SK-N-SH (cell line): ENCODE results near the gene CCDC91. TPM values are rescaled to one million over a fixed set of nuclear protein-coding genes. Genes with fewer than 3 reads are reported as not detected.

Experiments
- CTCF ChIA-PET: fragments of 300-600, 350-600 bp; formaldehyde crosslinking; extraction: SDS; loops from one replicate; lab custom pipeline; 2021; lab: Yijun Ruan, JAX
- POLR2A ChIA-PET: fragments of 350-600 bp; sonication (Branson Sonifier 250); formaldehyde crosslinking; extraction: SDS; loops from one replicate; lab custom pipeline; 2020; ENCODE audit warnings: antibody characterized with exemption, inconsistent platforms; lab: Yijun Ruan, JAX
- DNase-seq: peaks from one replicate; pipeline ENCODE4 v3.0.0; 2012
- H2AFZ ChIP-seq: fragments of 200-600 bp; sonication (generic); 2 replicates; pipeline ENCODE4 v1.8.1; 2016; ENCODE audit warnings: antibody characterized with exemption, mild to moderate bottlenecking, low read depth
- H3F3A ChIP-seq: fragments of 200-600 bp; sonication (generic); replicated peaks from 2 replicates; pipeline ENCODE3; 2016; ENCODE audit warnings: antibody characterized with exemption, mild to moderate bottlenecking; ENCODE audit not compliant: insufficient read depth
- H3K27ac ChIP-seq, 2 experiments: fragments of 200-500 bp in 1 of 2; fragments of 200-600 bp in 1 of 2; sonication (Bioruptor generic) in 1 of 2; sonication (generic), shearing (Covaris generic) in 1 of 2; 2 replicates each; pipeline versions ENCODE4 v1.5.1 to v1.6.1; 2014 to 2016; ENCODE audit warnings: low read depth in 2 of 2, inconsistent platforms in 1 of 2, low read length in 1 of 2, mild to moderate bottlenecking in 1 of 2, mixed read lengths in 1 of 2
- H3K27me3 ChIP-seq: fragments of 200-600 bp; sonication (generic), shearing (Covaris generic); 2 replicates; pipeline ENCODE4 v1.6.1; 2016; ENCODE audit warnings: mixed run types; ENCODE audit not compliant: insufficient read depth
- H3K36me3 ChIP-seq, 2 experiments: fragments of 200-500 bp in 1 of 2; fragments of 200-600 bp in 1 of 2; sonication (Bioruptor generic) in 1 of 2; sonication (generic) in 1 of 2; replicated peaks in 1 of 2; 2 replicates each; pipeline versions ENCODE3 to v1.5.1; 2014 to 2016; ENCODE audit warnings: low read length in 1 of 2, mild to moderate bottlenecking in 1 of 2; ENCODE audit not compliant: insufficient read depth in 2 of 2, control insufficient read depth in 1 of 2
- H3K4me1 ChIP-seq, 2 experiments: fragments of 200-500 bp in 1 of 2; fragments of 200-600 bp in 1 of 2; sonication (Bioruptor generic) in 1 of 2; sonication (generic), shearing (Covaris generic) in 1 of 2; 2 replicates each; pipeline versions ENCODE4 v1.5.1 to v1.6.1; 2014 to 2016; ENCODE audit warnings: low read depth in 1 of 2, low read length in 1 of 2, mixed run types in 1 of 2; ENCODE audit not compliant: insufficient read depth in 2 of 2, control insufficient read depth in 1 of 2
- H3K4me2 ChIP-seq: fragments of 200-600 bp; sonication (generic), shearing (Covaris generic); 2 replicates; pipeline ENCODE4 v1.6.1; 2017; ENCODE audit warnings: mixed run types
- H3K4me3 ChIP-seq, 2 experiments: fragments of 200-500 bp in 1 of 2; fragments of 200-600 bp in 1 of 2; sonication (Bioruptor generic) in 1 of 2; sonication (generic), shearing (Covaris generic) in 1 of 2; 2 replicates each; pipeline versions ENCODE4 v1.5.1 to v1.8.1; 2014 to 2016; ENCODE audit warnings: low read depth in 2 of 2, inconsistent platforms in 1 of 2, low read length in 1 of 2, mild to moderate bottlenecking in 1 of 2, mixed read lengths in 1 of 2, moderate library complexity in 1 of 2
- H3K79me2 ChIP-seq: fragments of 200-600 bp; sonication (generic); 2 replicates; pipeline ENCODE4 v1.8.1; 2017; ENCODE audit warnings: mild to moderate bottlenecking; ENCODE audit not compliant: insufficient read depth
- H3K9ac ChIP-seq: fragments of 200-600 bp; sonication (generic); 2 replicates; pipeline ENCODE4 v1.6.1; 2017; ENCODE audit warnings: mixed run types
- H3K9me2 ChIP-seq: fragments of 200-600 bp; sonication (generic); 2 replicates; pipeline ENCODE4 v1.6.1; 2017; ENCODE audit warnings: mixed run types
- H3K9me3 ChIP-seq: fragments of 200-600 bp; sonication (generic); 2 replicates; pipeline ENCODE4 v1.6.1; 2017; ENCODE audit warnings: mixed run types, mild to moderate bottlenecking, moderate library complexity
- H4K20me1 ChIP-seq: fragments of 200-600 bp; sonication (generic); 2 replicates; pipeline ENCODE4 v1.6.1; 2017; ENCODE audit warnings: mild to moderate bottlenecking, mixed run types; ENCODE audit not compliant: insufficient read depth
- ELF1 ChIP-seq: IDR thresholded peaks from 2 replicates; pipeline ENCODE4 v1.4.0; 2012
- FOSL2 ChIP-seq: IDR thresholded peaks from 2 replicates; pipeline ENCODE4 v1.4.0; 2012; ENCODE audit warnings: low read depth, mild to moderate bottlenecking, moderate library complexity, borderline replicate concordance
- FOXJ3 ChIP-seq: sonication (generic); formaldehyde crosslinking; IDR thresholded peaks from 2 replicates; pipeline ENCODE4 v1.5.1; 2020; ENCODE audit warnings: mild to moderate bottlenecking, missing genetic modification reagents
- GATA2 ChIP-seq: sonication (generic); formaldehyde crosslinking; IDR thresholded peaks from 2 replicates; pipeline ENCODE4 v1.5.0; 2020; ENCODE audit warnings: mild to moderate bottlenecking, missing genetic modification reagents
- MXI1 ChIP-seq: IDR thresholded peaks from 2 replicates; pipeline ENCODE4 v1.6.1; 2012; ENCODE audit warnings: mild to moderate bottlenecking, low read depth, low read length, improper control_type of control experiment
- NFIC ChIP-seq: IDR thresholded peaks from 2 replicates; pipeline ENCODE4 v1.4.0; 2012; ENCODE audit warnings: borderline replicate concordance
- RAD21 ChIP-seq: IDR thresholded peaks from 2 replicates; pipeline ENCODE4 v1.6.1; 2012; ENCODE audit warnings: mild to moderate bottlenecking, low read length
- RCOR1 ChIP-seq: fragments of 150-350 bp; IDR thresholded peaks from 2 replicates; pipeline ENCODE4 v1.6.1; 2017; ENCODE audit warnings: antibody characterized with exemption, low read length
- RFX5 ChIP-seq: IDR thresholded peaks from 2 replicates; pipeline ENCODE4 v1.6.1; 2012; ENCODE audit warnings: mild to moderate bottlenecking, improper control_type of control experiment, low read length
- WGBS: methylation state at CpG from one replicate; pipeline ENCODE4 v1.1.6; 2017; ENCODE audit warnings: low lambda C conversion rate; 5-methylcytosine and 5-hydroxymethylcytosine counted together
- polyA plus RNA-seq, 3 experiments: library from polyadenylated mRNA; depleted of rRNA; stranded (reverse); fragments of >200 nt; gene quantifications; 2 replicates each; pipeline ENCODE4 v1.2.3, GENCODE V29; 2012
- TF ChIP-seq, protein P1 (sequence below): fragments of 150-350 bp; IDR thresholded peaks from 2 replicates; pipeline ENCODE4 v1.6.1; 2016; ENCODE audit warnings: mild to moderate bottlenecking, low read depth, low read length
- TF ChIP-seq, protein P2 (sequence below): IDR thresholded peaks from 2 replicates; pipeline ENCODE4 v1.4.0; 2012; ENCODE audit warnings: low read depth
- TF ChIP-seq, protein P3 (sequence below): fragments of 200-600 bp; sonication (generic); IDR thresholded peaks from 2 replicates; pipeline ENCODE4 v1.6.1; 2017; ENCODE audit warnings: antibody characterized with exemption, mild to moderate bottlenecking, moderate library complexity
- TF ChIP-seq, protein P4 (sequence below): IDR thresholded peaks from 2 replicates; pipeline ENCODE4; 2012

Gene CCDC91
- polyA plus RNA-seq, 1 of the 3 experiments (the other 2 are of a cell fraction): 13.0 TPM

DNA sequence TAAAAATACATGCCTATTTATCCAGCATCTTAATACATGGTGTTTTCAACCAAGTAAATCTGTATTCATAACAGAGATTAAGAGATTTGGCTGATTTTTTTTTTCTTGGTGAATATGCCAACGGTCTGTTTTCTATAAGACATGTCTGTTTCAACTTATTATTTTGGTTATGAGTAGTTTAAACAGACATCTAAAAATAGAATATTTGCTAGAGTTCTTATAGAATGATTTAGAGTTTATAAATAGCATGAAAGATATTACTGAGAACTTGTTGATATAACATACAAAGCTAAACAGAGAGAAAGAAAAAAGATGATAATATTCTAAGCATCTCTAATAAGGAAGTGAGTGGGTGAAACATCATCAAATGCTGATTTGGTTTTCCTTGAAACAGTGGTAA, 199.9 kb downstream of the CCDC91 start (continued):
- TF ChIP-seq, protein P1, sequence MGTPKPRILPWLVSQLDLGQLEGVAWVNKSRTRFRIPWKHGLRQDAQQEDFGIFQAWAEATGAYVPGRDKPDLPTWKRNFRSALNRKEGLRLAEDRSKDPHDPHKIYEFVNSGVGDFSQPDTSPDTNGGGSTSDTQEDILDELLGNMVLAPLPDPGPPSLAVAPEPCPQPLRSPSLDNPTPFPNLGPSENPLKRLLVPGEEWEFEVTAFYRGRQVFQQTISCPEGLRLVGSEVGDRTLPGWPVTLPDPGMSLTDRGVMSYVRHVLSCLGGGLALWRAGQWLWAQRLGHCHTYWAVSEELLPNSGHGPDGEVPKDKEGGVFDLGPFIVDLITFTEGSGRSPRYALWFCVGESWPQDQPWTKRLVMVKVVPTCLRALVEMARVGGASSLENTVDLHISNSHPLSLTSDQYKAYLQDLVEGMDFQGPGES: no peak
- TF ChIP-seq FOSL2 (no peak), RFX5 (no peak), RAD21 (no peak), MXI1 (no peak), FOXJ3 (CRISPR knock-in tag) (no peak)
- TF ChIP-seq, protein P2, sequence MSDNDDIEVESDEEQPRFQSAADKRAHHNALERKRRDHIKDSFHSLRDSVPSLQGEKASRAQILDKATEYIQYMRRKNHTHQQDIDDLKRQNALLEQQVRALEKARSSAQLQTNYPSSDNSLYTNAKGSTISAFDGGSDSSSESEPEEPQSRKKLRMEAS: no peak
- TF ChIP-seq, protein P3, sequence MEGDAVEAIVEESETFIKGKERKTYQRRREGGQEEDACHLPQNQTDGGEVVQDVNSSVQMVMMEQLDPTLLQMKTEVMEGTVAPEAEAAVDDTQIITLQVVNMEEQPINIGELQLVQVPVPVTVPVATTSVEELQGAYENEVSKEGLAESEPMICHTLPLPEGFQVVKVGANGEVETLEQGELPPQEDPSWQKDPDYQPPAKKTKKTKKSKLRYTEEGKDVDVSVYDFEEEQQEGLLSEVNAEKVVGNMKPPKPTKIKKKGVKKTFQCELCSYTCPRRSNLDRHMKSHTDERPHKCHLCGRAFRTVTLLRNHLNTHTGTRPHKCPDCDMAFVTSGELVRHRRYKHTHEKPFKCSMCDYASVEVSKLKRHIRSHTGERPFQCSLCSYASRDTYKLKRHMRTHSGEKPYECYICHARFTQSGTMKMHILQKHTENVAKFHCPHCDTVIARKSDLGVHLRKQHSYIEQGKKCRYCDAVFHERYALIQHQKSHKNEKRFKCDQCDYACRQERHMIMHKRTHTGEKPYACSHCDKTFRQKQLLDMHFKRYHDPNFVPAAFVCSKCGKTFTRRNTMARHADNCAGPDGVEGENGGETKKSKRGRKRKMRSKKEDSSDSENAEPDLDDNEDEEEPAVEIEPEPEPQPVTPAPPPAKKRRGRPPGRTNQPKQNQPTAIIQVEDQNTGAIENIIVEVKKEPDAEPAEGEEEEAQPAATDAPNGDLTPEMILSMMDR: no peak

DNA sequence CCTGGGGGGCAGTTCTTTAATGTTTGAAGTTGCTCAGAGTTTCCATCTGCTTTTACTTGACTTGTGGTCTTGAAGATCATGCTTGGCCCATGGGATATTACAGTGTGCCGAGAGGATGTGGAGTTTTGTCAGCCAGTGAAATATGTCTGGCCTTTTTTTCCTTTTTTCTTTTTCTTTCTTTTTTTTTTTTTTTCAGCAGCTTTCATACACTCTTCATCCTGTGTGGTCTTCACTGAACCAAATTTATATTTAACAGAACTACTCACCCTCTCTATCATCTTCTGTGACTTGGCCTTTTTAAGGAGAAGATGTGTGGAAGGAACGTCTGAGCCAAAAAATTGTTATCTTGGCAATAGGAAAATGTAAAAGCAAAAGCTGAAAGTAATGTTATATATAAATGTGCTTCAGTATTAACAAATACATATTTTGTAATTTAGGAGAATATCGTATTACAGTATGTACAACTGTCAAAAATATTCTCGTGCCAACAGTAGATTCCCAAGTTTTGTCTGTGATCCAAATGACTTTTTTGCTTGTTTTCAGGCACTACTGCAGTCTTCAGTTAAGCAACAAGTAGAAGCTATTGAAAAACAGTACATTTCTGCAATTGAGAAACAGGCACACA, 200.6 kb downstream of the CCDC91 start:
- ChIA-PET POLR2A (no interaction called here), CTCF (interaction anchor here (1.5 kb wide), 1 partner anchor 29 kb away, joined by 4 read pairs; no protein-coding TSS in a partner anchor)
- peak overlapping the region in 1 of 2 experiments; percentile 60; a peak in 2 of 4 replicates for H3K27ac ChIP-seq

DNA sequence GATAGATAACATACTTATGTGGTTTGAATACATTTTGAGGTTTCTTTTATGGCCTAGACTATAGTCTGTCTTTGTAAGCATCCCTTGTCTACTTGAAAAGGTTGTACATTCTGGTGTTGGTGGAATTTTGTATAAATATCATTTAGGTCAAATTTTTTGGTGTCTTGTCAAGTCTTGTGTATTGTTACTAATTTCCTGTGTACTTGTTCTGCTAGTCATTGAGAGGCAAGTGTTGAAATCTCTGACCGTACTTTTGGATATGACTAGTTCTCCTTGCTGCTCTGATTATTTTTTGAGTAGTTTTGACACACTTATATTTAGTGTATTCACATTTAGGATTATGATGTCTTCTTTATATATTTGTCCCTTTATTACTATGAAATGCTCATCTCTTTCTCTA, 219.6 kb downstream of the CCDC91 start:
- H3K36me3 ChIP-seq: peaks cover 2 to 4% of the 10 kb centered on the region in 2 experiments
- no peaks in the 10 kb centered on the region for H4K20me1 ChIP-seq
- no peaks in the 10 kb centered on the region for H3F3A ChIP-seq
- H3K9me2 ChIP-seq: no peaks in the 10 kb centered on the region
- WGBS: 92% methylated on average over 1 of the region's 1 CpG
- H3K9ac ChIP-seq: no peak overlapping the region
- H3K4me2 ChIP-seq: no peak overlapping the region
- no peaks in the 10 kb centered on the region for H3K79me2 ChIP-seq
- no peak overlapping the region for H3K4me3 ChIP-seq
- no peaks in the 10 kb centered on the region for H3K9me3 ChIP-seq
- TF ChIP-seq ELF1: no peak
- TF ChIP-seq, protein P4, sequence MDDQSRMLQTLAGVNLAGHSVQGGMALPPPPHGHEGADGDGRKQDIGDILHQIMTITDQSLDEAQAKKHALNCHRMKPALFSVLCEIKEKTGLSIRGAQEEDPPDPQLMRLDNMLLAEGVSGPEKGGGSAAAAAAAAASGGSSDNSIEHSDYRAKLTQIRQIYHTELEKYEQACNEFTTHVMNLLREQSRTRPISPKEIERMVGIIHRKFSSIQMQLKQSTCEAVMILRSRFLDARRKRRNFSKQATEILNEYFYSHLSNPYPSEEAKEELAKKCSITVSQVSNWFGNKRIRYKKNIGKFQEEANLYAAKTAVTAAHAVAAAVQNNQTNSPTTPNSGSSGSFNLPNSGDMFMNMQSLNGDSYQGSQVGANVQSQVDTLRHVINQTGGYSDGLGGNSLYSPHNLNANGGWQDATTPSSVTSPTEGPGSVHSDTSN: no peak
- TF ChIP-seq RAD21: no peak
- TF ChIP-seq GATA2 (CRISPR knock-in tag): no peak
- no peak for TF ChIP-seq RCOR1
- no peak for TF ChIP-seq NFIC
- TF ChIP-seq RFX5: no peak
- TF ChIP-seq, protein P2: no peak
- no peaks in the 10 kb centered on the region for H3K4me1 ChIP-seq
- ChIA-PET POLR2A (no interaction called here), CTCF (no interaction called here)
- no peaks in the 10 kb centered on the region for H3K27me3 ChIP-seq
- DNase-seq: no peak
- no peak overlapping the region for H2AFZ ChIP-seq
- H3K27ac ChIP-seq: no peak overlapping the region

More for the DNA sequence above, 200.6 kb downstream of the CCDC91 start:
- Histone ChIP-seq H3K36me3 (peaks cover 0 to 8% of the 10 kb centered on the region in 2 experiments), H3K4me2 (no peak overlapping the region), H3K9me2 (no peaks in the 10 kb centered on the region), H3K9me3 (no peaks in the 10 kb centered on the region), H4K20me1 (no peaks in the 10 kb centered on the region), H3K79me2 (no peaks in the 10 kb centered on the region), H2AFZ (no peak overlapping the region), H3K4me3 (no peak overlapping the region), H3K9ac (no peak overlapping the region), H3K27me3 (no peaks in the 10 kb centered on the region), H3F3A (no peaks in the 10 kb centered on the region), H3K4me1 (no peaks in the 10 kb centered on the region; a peak in 2 of 4 replicates)
- 84% methylated on average over 4 of the region's 4 CpGs for WGBS
- no peak for TF ChIP-seq FOSL2
- DNase-seq: no peak
